Suprapubic skin (tissue), 4 donors: ENCODE measurements around the gene NTM. TPM values are rescaled to one million over a fixed set of nuclear protein-coding genes. Genes with fewer than 3 reads are reported as not detected.

Experiments
- DNase-seq, 2 donors: peaks; one replicate each; pipeline ENCODE4 v3.0.0-alpha.2; 2019; ENCODE audit warnings: low spot score in 2 of 2
- H3K27ac ChIP-seq: fragments of 200-600 bp; sonication (generic); one replicate; pipeline ENCODE4 v1.5.1; 2019
- H3K27me3 ChIP-seq: fragments of 200-600 bp; sonication (generic); one replicate; pipeline ENCODE4 v1.5.1; 2019
- H3K36me3 ChIP-seq: fragments of 200-600 bp; sonication (generic); one replicate; pipeline ENCODE4 v1.5.1; 2019
- H3K4me1 ChIP-seq: fragments of 200-600 bp; sonication (generic); one replicate; pipeline ENCODE4 v1.5.1; 2019
- H3K4me3 ChIP-seq: fragments of 200-600 bp; sonication (generic); one replicate; pipeline ENCODE4 v1.5.1; 2019; ENCODE audit warnings: mild to moderate bottlenecking
- H3K9me3 ChIP-seq: fragments of 200-600 bp; sonication (generic); one replicate; pipeline ENCODE4 v1.5.1; 2019
- CTCF ChIP-seq, 2 donors: fragments of 200-600 bp in 1 of 2; fragments of 450-650 bp in 1 of 2; sonication (generic) in 1 of 2; IDR thresholded peaks; one replicate each; pipeline ENCODE4 v1.5.1; 2016 to 2019; ENCODE audit warnings: antibody characterized with exemption in 2 of 2, mild to moderate bottlenecking in 1 of 2, moderate library complexity in 1 of 2
- EP300 ChIP-seq: sonication (generic); formaldehyde crosslinking; IDR thresholded peaks from one replicate; pipeline ENCODE4 v1.6.1; 2017; ENCODE audit warnings: antibody characterized with exemption
- POLR2A ChIP-seq, 2 donors: fragments of 450-650 bp; IDR thresholded peaks; one replicate each; pipeline ENCODE4 v1.6.1; 2017; ENCODE audit warnings: antibody characterized with exemption in 2 of 2, mild to moderate bottlenecking in 2 of 2, moderate library complexity in 2 of 2
- POLR2AphosphoS5 ChIP-seq, 3 donors: sonication (generic); formaldehyde crosslinking; IDR thresholded peaks; one replicate each; pipeline ENCODE4 v1.6.1; 2017; ENCODE audit warnings: antibody characterized with exemption in 3 of 3
- WGBS: methylation state at CpG from one replicate; pipeline ENCODE4 v1.1.5; 2018; 5-methylcytosine and 5-hydroxymethylcytosine counted together
- total RNA-seq, 4 donors: library from RNA; depleted of rRNA; stranded (reverse); fragments of >200 nt; gene quantifications; one replicate each; pipeline ENCODE4 v1.1.0, GENCODE V29; 2016

The NTM gene
- total RNA-seq, 4 donors from 2014 or later: 0.19 to 19.1 (median 2.1) TPM

- Histone ChIP-seq H3K36me3 (no peaks in the 10 kb centered on the region), H3K27me3 (no peaks in the 10 kb centered on the region), H3K27ac (no peak overlapping the region), H3K4me1 (no peaks in the 10 kb centered on the region), H3K4me3 (no peak overlapping the region), H3K9me3 (no peaks in the 10 kb centered on the region)
- TF ChIP-seq EP300 (no peak), POLR2A (IDR thresholded peaks at IDR 0.05) (no peak), CTCF (IDR thresholded peaks at IDR 0.05) (no peak), POLR2AphosphoS5 (IDR thresholded peaks at IDR 0.05) (no peak)
- WGBS: 88% methylated on average over 5 of the region's 5 CpGs
- no peak for DNase-seq
Observed at GRCh38 chr11:132206993-132207392, 836.6 kb downstream of the NTM start.

- no peak for DNase-seq
- Histone ChIP-seq H3K36me3 (no peaks in the 10 kb centered on the region), H3K27me3 (no peaks in the 10 kb centered on the region), H3K4me3 (no peak overlapping the region), H3K27ac (no peak overlapping the region), H3K9me3 (no peaks in the 10 kb centered on the region), H3K4me1 (no peaks in the 10 kb centered on the region)
- TF ChIP-seq POLR2A (IDR thresholded peaks at IDR 0.05) (no peak), POLR2AphosphoS5 (IDR thresholded peaks at IDR 0.05) (no peak), EP300 (no peak), CTCF (IDR thresholded peaks at IDR 0.05) (no peak)
- WGBS: 56% methylated on average over 6 of the region's 6 CpGs
Observed at GRCh38 chr11:132208477-132209055, 838.2 kb downstream of the NTM start.

- H3K4me3 ChIP-seq: no peak overlapping the region
- H3K27me3 ChIP-seq: no peaks in the 10 kb centered on the region
- no peaks in the 10 kb centered on the region for H3K36me3 ChIP-seq
- DNase-seq: no peak
- WGBS: 68% methylated on average over 3 of the region's 3 CpGs
- no peak overlapping the region for H3K27ac ChIP-seq
- TF ChIP-seq CTCF (IDR thresholded peaks at IDR 0.05) (no peak), POLR2A (IDR thresholded peaks at IDR 0.05) (no peak), EP300 (no peak), POLR2AphosphoS5 (IDR thresholded peaks at IDR 0.05) (no peak)
- no peaks in the 10 kb centered on the region for H3K9me3 ChIP-seq
- H3K4me1 ChIP-seq: no peaks in the 10 kb centered on the region
Observed at GRCh38 chr11:132211479-132211878, 841.1 kb downstream of the NTM start.

- Histone ChIP-seq H3K36me3 (no peaks in the 10 kb centered on the region), H3K27me3 (no peaks in the 10 kb centered on the region), H3K27ac (no peak overlapping the region), H3K9me3 (no peaks in the 10 kb centered on the region), H3K4me1 (no peaks in the 10 kb centered on the region), H3K4me3 (no peak overlapping the region)
- no peak for DNase-seq
- TF ChIP-seq EP300 (no peak), CTCF (IDR thresholded peaks at IDR 0.05) (no peak), POLR2AphosphoS5 (IDR thresholded peaks at IDR 0.05) (no peak), POLR2A (IDR thresholded peaks at IDR 0.05) (no peak)
- WGBS: 74% methylated on average over 5 of the region's 5 CpGs
Observed at GRCh38 chr11:132217856-132218255, 847.4 kb downstream of the NTM start.

GRCh38 chr11:132220474-132220873 lies 850.1 kb downstream of the NTM start:
- 67% methylated on average over 1 of the region's 1 CpG for WGBS
- Histone ChIP-seq H3K36me3 (no peaks in the 10 kb centered on the region), H3K27me3 (no peaks in the 10 kb centered on the region), H3K27ac (no peak overlapping the region), H3K4me3 (no peak overlapping the region), H3K4me1 (no peaks in the 10 kb centered on the region), H3K9me3 (no peaks in the 10 kb centered on the region)
- no peak for DNase-seq
- TF ChIP-seq EP300 (no peak), POLR2AphosphoS5 (IDR thresholded peaks at IDR 0.05) (no peak), CTCF (IDR thresholded peaks at IDR 0.05) (no peak), POLR2A (IDR thresholded peaks at IDR 0.05) (no peak)
